ENCODE data around the gene LAMA1.
A peak's percentile ranks its signal among the peaks of the same experiment; 100 is the strongest.
"Not testable (repeated sequence)": the region's sequence is repeated elsewhere in the genome, so short reads cannot be mapped to it uniquely, and the experiment has no call there.

Gene LAMA1, protein sequence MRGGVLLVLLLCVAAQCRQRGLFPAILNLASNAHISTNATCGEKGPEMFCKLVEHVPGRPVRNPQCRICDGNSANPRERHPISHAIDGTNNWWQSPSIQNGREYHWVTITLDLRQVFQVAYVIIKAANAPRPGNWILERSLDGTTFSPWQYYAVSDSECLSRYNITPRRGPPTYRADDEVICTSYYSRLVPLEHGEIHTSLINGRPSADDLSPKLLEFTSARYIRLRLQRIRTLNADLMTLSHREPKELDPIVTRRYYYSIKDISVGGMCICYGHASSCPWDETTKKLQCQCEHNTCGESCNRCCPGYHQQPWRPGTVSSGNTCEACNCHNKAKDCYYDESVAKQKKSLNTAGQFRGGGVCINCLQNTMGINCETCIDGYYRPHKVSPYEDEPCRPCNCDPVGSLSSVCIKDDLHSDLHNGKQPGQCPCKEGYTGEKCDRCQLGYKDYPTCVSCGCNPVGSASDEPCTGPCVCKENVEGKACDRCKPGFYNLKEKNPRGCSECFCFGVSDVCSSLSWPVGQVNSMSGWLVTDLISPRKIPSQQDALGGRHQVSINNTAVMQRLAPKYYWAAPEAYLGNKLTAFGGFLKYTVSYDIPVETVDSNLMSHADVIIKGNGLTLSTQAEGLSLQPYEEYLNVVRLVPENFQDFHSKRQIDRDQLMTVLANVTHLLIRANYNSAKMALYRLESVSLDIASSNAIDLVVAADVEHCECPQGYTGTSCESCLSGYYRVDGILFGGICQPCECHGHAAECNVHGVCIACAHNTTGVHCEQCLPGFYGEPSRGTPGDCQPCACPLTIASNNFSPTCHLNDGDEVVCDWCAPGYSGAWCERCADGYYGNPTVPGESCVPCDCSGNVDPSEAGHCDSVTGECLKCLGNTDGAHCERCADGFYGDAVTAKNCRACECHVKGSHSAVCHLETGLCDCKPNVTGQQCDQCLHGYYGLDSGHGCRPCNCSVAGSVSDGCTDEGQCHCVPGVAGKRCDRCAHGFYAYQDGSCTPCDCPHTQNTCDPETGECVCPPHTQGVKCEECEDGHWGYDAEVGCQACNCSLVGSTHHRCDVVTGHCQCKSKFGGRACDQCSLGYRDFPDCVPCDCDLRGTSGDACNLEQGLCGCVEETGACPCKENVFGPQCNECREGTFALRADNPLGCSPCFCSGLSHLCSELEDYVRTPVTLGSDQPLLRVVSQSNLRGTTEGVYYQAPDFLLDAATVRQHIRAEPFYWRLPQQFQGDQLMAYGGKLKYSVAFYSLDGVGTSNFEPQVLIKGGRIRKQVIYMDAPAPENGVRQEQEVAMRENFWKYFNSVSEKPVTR (N-terminal part only)

DNA sequence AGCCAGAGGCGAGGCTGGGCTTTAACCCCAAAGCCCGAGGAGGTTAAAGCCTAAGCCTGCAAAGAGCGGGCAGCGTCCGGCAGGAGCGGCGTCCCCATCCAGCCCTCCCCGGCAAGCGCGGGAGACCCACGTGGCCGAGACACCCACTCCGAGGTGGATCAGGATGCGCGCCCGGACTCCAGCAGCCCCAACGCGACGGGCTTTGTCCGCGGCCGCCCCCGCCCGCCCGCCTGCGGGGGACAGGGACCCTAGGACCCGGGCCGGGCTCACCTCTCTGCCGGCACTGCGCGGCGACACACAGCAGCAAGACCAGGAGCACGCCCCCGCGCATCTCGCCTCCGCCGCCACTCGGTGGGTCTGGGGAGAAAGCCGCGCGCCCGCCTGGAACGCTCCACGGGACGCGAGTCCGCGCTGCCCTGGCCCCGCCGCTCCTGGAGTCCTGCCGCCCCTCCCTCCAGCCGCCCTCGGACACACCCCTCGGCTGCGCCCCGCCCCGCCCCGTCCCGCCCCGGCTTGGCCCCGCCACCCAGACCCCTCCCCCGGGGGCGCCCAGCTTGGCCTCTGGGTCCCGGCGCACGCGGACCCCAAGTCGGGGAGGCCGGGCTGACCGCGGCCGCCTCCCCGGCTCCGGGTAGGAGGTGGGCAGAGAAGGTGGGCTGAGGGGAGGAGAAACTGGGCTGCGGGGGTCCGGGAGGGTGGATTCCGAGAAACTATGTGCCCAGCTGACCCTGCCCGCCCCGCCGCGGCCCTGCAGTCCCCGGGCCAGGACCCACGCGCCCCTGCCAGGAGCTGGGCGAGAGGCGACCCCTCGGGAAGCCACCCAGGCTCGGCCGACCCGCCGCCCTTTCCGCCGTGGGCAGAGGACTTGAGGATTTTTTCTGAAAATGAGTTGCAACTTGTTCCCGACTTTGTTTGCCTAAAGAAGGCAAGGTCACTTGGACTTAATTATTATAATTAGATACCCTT lies at the start of gene LAMA1:
Gene LAMA1, minus strand, starts transcription at position 408 of the 966 bp plus-strand sequence. Its CDS starts 77 bp downstream, at position 331.
- peak; percentile 59 for DNase-seq (ENCODE audit: low read depth, low spot score)

DNA sequence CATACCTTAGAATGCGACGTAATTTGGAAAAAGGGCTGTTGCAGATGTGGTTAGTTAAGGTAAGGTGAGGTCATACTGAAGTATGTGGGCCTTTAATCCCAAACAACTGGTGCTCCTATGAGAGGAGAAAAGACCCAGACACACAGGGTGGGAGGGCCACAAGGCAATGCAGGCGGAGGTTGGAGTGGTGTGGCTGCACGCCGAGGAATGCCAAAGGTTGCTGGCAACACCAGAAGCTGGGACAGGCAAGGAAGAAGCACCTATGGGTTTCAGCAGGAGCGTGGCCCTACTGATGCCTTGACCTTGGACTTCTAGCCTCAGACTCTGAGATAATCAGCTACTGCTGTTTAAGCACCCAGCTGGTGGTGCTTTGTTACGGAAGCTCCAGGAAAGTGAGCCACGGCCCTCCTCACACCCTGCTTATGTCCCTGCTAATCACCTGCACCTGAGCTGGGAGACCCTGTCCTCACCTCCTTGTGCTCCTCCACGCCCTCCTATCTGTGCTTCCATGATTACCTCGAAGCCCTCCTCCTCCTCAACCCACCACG lies 48.3 kb upstream of the LAMA1 start:
- no peak for DNase-seq (ENCODE audit: low read depth, low spot score)

DNA sequence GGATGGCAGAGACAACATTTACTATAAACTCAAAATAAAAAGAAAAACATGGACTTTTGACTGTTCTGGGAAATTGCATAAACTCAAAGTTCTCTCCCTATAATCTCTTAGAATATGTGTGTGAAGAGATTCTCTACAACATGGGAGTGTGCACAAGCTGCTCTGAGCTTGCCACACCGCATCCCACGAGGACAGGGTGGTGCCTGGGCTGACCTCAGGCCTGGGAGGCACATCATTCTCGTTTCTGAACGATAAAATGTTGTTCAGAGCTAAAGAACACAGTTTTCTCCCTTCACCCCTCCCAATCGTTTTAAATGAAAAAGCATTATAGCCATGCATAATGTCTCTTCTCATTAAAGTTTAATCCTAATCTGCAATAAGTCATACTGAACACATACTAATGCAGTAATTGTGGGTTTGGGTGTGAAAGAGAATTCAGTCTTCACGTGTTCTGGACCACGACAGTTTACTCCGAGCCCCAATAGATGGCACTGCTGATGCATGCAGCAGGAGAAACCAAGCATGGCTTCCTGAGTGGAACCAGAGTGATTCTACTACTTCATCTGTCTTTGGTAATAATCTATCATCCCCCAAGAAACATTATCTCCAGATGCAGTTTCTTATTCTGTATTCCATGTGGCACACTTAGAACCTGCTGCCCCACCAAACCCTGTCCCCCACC lies 46.9 kb upstream of the LAMA1 start:
- no peak for DNase-seq (ENCODE audit: low read depth, low spot score)

DNA sequence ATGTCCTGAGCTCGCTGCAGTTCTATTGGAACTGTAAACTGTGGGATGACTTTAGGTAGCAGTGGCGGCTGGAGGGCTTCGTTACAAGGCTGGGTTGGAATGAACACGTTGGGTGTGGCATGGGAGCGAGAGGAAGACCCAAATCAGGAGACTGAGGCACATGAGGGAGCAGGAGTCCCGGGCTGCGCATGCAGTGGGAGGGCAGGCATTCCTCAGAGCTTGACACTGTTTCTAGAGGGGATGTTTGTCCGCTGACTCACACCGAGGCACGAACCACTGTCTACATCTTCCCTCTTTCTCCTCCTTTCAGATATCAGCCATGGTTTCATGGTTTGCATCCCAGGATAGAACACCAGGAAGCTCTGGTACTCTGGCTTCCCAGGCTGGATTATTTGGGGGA lies 40.6 kb upstream of the LAMA1 start:
- DNase-seq (ENCODE audit: low read depth, low spot score) = peak; percentile 51

DNA sequence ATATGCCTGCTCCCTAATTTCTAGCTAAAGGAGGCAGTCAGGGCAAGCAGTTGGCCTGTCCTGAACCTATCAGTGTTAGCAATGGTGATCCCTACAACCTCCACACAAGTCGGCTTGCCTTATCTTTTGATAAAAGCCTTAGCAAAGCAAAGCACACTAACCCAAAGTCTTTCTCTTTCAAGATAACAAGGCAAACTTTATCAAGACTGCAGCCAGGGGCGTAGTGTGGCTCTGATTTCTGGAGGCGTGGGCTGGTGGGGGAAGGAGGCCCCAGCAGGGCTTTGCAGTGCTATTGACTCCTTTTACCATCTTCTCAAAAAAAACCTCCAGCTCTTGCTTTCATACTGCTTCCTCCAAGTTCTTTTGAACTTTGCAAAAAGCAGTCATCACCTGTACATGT lies 40.2 kb upstream of the LAMA1 start:
- no peak for DNase-seq (ENCODE audit: low read depth, low spot score)

DNA sequence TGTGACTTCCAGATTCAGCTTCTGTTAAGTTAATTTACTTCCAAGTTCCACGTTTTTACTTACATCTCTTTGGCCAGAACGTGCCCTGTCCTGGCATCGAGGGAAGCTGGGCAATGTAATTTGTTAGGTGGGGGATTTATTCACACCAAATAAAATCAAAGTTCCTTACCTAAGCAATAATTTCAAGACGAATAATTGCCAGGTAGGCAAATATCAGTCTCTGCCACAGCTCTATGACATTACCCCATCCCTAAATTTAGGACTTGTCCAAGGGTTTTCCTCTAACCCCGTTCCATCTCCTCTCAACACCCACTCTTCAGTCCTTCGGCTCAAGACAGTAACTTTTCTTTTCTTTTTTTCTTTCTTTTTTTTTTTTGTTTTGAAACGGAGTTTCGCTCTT lies 38.3 kb upstream of the LAMA1 start:
- no peak for DNase-seq (ENCODE audit: low read depth, low spot score)

DNA sequence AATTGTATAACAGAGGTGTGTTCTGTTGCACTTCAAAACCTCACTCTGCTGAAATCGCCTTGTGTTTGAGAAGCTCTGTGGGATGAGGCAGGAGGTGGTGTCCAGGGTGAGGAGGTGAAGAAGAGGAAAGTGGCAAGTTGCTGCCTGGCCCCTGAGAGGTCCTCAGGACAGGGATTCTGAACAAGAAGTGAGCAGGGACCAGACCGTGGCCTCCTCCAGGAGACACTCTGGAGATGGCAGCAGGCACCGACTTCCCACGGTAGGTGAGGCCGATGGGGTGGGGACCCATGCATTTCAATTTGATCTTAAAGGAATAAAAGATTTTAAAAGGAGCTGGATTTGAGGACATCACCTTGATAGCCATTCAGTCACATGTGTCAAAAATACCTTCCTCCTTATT lies 37.5 kb upstream of the LAMA1 start:
- no peak for DNase-seq (ENCODE audit: low read depth, low spot score)

DNA sequence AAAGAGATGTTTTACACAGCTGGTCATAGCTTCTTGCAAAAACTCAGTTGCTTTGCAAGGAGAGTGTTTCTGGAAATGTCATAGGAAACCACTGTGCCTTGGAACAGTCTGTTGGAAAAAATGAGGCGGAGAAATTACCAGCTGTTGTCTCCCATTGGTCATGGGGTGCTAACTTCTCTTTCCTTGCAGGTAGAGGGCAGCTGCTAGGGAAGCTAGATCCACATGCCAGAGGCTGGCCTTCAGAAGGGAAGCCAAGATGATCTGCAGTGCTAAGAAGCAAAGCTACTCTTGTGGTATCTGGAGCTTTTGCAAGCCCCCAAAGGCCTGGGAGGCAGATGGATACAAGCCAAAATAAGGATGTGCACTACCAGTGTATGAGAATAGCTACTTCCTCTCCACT lies 34.8 kb upstream of the LAMA1 start:
- DNase-seq (ENCODE audit: low read depth, low spot score) = no peak

DNA sequence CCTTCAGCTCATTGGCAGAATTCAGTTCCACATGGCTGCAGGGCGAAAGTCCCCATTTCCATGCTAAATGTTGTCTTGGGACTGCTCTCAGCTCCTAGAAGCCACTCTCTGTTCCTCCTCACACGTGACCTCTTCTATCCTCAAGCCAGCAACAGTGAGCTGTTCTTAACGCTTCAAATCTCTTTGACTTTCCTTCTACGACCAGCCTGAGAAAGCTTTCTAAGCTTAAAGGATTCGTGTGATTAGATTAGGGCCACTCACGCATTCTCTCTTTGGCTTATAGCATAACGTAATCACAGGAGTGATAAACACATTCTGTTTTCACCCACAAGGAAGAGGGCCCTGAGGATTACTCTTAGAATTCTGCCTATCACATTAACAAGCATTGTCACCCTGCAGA lies 29.8 kb upstream of the LAMA1 start:
- no peak for DNase-seq (ENCODE audit: low read depth, low spot score)

DNA sequence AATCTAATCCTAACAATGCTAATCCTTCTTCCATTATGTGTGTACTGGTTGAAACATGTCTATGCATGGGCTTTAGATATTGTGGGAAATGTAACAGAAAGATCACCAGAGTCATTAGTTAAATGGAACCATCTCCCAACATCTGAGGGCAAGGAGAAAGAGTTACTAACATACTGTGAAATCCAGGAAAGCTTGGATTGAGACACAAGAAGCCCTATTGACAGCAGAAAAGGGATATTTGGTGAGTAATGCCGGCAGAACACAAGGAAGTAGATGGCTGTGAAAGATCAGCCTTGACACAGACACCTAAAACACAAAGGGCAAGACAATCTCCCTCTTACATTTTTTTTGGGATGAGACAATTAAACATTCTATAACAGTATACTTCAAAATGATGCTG lies 28.5 kb upstream of the LAMA1 start:
- DNase-seq (ENCODE audit: low read depth, low spot score) = no peak

DNA sequence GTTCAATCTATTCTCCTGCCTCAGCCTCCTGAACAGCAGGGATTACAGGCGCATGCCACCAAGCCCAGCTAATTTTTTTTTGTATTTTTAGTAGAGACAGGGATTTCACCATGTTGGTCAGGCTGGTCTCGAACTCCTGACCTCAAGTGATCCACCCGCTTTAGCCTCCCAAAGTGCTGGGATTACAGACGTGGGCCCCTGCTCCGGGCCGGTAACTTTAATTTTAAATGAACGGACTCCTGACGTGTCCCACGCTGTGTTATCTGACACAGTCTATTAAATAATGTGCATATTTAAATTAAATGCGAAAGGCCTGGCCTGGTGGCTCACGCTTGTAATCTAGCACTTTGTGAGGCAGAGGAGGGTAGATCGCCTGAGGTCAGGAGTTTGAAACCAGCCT lies 27.3 kb upstream of the LAMA1 start:
- DNase-seq (ENCODE audit: low read depth, low spot score) = not testable (repeated sequence)

DNA sequence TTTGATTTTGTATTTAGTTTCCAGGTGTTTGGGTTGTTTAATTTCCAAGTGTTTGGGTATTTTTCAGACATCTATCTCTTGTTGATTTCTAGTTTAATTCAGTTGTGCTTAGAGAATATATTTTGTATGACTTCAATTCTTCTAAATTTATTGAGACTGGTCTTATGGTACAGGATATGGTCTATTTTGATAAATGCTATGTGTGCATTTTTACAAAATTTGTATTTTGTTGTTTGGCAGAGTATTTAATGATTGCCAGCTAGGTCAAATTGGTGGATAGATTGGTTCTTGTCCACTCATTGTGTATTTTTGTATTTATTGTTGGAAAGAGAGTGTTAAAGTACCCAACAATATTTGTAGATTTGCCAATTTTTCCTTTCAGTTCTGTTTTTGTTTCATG lies 23.7 kb upstream of the LAMA1 start:
- DNase-seq (ENCODE audit: low read depth, low spot score) = no peak

DNA sequence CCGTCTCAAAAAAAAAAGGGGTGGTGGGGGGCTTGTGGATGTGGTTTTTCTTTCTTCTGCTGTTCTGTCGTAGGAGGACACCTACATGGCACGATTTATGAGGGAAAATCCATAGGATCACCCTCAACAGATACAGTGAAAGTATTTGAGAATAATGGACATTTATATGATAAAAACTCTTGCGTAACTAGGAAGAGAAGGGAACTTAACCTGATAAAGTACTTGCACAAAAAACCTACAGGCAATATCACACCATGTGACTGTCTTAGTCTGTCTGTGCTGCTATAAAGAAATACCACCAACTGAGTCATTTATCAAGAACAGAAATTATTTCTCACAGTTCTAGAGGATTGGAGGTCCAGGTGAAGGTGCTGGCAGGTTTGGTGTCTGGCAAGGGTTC lies 21.8 kb upstream of the LAMA1 start:
- DNase-seq (ENCODE audit: low read depth, low spot score) = no peak

DNA sequence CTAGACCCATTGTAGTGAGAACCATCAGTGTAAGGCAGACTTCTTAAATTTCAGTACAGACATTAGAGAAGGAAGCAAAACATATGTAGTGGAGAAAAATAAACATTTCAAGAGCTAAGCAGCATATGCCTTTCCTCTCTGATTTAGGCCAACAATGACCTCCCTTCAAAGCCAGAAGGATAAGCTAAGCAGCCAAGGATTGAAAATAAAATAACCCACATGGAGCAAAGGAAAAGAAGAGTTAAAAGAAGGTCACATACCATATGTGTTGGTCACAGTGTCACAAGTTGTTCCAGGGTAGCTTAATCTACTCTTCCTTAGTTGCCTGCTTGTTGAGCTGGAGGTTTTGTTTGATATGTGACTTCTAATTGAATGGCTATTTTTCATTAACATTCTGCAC lies 15.6 kb upstream of the LAMA1 start:
- DNase-seq (ENCODE audit: low read depth, low spot score) = peak; percentile 32

DNA sequence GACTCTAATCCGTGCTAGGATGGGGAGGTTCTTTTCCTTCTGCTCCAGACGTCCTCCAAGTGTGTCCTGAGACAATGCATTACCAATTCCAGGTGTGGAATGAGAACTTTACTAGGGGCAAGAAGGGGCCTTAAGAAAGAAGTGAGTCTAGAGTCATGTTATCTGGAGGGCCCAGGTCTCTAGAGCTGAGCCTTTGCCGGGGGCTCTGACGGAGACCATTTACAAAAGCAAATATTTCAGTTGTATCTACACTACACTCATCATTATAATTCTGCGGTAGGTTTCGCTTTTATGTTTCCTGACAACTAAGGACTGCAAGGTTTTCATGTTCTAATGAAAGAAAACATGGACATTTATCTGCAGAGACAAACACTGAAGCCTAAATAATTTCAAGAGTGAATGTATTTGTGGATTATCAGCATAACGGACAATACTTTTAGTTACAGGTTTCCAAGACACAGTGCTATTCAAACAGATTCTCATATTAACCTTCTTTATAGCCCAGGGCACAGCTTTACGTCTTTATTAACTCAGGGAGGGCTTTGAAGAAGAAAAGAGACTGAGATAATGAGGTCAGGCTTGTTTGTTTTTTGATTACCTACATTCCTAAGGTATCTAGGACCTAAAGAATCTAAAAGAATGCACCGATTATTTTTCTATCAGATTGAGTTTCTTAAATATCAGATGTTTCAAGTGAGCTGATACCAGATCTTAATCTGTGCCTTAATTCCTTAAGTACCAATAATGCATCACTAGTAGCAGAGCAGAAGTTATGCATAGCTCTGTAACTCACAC lies 15.0 kb upstream of the LAMA1 start:
- DNase-seq (ENCODE audit: low read depth, low spot score) = no peak

DNA sequence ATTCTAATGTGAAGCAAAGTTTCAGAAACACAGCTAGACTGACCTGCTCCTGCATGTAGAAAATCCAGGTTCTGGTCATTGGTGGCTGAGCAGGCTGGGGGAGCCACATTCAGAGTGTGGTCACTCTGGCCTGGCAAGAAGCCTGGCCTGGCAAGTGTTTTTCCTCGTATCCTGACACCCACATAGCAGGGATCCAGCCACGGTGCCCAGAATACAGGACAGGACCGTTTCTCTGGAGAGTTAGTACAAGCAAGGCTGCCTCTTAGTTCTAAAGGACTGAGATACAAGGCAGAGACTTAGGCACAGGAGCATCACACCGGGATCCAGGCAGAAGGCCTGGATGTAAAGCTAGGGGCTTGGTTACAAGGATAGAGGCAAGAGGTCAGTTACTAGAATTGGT lies 4.8 kb upstream of the LAMA1 start:
- peak; percentile 24 for DNase-seq (ENCODE audit: low read depth, low spot score)

DNA sequence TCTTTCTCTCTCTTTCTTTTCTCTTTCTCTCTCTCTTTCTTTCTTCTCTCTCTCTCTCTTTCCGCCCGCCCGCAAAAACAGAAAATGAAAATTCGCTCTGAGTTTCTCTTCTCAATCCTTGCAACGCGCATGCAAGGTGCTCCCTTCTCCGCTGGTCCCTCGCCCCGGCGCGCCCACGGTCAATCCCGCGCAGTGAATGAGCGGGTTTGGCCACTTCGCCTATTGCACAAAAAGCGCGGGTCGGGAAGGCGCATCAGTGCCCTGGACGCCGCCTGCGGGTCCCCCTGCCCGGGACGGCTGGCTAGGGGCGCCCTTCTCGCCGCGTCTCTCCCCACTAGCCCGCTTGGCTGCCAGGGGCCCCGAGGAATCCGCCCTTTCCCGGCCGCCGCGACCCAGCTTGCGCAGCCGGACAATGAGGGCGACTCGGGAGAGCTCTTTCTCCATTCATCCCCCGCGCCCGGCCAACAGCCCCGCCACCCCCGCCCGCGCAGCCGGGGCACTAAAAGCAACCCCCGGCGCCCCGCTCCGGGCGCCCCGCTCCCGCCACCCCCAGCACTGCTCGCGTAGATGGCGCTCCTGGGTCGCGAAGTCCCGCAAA lies 706 bp downstream of the LAMA1 start:
- peak; percentile 37 for DNase-seq (ENCODE audit: low read depth, low spot score)

DNA sequence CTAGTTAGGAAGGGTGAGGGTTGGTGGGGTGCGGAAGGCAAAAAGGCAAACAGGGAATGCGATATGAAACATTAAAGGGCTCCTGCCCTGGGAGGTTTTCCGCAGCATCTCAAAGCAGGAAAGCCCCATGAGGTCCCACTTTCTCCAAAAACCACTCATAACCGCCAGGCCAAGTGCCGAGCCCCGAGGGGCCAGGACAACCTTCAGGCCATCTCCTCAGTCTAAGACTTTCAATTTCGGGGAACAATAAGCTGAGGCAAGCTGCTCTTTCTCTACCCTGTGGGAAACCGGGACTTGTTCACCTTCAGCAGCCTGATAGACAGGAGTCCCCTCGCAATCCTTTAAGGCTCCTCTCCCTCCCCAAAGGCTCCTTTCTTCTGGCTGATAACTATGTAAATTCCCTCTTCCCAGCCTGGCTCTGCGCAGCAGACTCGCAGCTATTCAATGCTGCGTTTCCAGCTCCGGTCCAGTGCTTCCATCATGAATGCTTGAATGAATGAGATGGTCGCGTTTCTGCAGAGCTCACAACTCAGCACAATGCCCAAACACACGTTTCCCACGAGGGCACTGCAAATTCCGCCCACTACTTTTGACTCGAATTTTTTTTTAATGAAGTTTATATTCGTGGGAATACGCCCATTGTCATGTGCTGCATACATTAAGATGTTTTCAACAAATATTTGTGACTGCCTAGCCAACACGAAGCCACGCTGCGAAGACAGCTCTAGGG lies 1.4 kb downstream of the LAMA1 start:
- DNase-seq (ENCODE audit: low read depth, low spot score) = peak; percentile 63

Data from astrocyte of the hippocampus (primary cell).